ENCODE measurements around the gene ARHGAP23.

DNA sequence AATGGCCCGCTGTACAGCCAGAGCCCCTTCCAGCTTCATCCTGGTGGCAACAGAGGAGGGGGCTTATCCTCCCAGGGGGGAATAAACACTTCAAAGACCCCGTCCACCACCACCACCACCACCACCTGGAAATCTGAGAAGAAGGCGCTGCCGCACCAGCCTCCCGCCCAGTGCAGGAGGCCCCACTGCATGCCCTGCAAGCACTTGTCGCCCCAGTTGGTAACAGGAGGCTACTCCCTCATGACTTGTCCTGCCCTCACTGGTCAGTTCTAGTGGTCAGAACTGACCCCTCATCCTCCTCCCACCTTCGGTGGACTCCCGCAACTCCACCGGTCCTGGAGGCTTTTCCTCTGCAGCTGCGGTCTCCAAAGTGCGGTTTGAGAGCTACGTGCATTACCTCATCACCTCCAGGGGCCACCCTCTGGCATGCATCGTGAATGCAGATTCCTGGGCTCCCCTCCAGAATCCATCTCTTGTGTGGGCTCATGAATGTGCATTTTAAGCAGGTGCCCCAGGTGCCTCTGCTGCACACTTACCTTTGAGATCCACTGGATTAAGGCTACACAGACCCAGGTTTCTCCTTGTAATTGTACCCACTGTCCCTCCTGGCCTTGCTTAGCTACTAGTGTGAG is 105.7 kb downstream of the ARHGAP23 start:
- no peak for TF ChIP-seq EZH2 (IDR thresholded peaks at IDR 0.05; ENCODE audit: low read depth, unreplicated experiment)
- no peak for TF ChIP-seq EZH2phosphoT487 (IDR thresholded peaks at IDR 0.05; ENCODE audit: unreplicated experiment)
- no peak for TF ChIP-seq POLR2AphosphoS5 (IDR thresholded peaks at IDR 0.05; ENCODE audit: low read depth)
- no peak for TF ChIP-seq CTCF (conservative IDR thresholded peaks at IDR 0.05; ENCODE audit: low read depth in 2 of 2)
- no peak for TF ChIP-seq REST (IDR thresholded peaks at IDR 0.05; ENCODE audit: unreplicated experiment)
- no peak for TF ChIP-seq ZNF331 (CRISPR knock-in tag; IDR thresholded peaks at IDR 0.05; ENCODE audit: low read depth)
- TF ChIP-seq ZNF462 (CRISPR knock-in tag; IDR thresholded peaks at IDR 0.05) = no peak
- TF ChIP-seq CREB1 (CRISPR knock-in tag; IDR thresholded peaks at IDR 0.05; ENCODE audit: low read depth) = no peak
- TF ChIP-seq ETS1 (IDR thresholded peaks at IDR 0.05) = no peak

Measured in GM23338 (cell line).